Measurements from ENCODE around the gene TCF7L1. TPM values are rescaled to one million over a fixed set of nuclear protein-coding genes. Genes with fewer than 3 reads are reported as not detected.
A peak's percentile ranks its signal among the peaks of the same experiment; 100 is the strongest.

The TCF7L1 gene
- total and polyA plus RNA-seq, 9 of the 15 experiments (the other 6 are each of a cell fraction or from before 2014, with no cell fraction given) = 0.03 to 0.11 (median 0.07) TPM; not detected in 5

DNA sequence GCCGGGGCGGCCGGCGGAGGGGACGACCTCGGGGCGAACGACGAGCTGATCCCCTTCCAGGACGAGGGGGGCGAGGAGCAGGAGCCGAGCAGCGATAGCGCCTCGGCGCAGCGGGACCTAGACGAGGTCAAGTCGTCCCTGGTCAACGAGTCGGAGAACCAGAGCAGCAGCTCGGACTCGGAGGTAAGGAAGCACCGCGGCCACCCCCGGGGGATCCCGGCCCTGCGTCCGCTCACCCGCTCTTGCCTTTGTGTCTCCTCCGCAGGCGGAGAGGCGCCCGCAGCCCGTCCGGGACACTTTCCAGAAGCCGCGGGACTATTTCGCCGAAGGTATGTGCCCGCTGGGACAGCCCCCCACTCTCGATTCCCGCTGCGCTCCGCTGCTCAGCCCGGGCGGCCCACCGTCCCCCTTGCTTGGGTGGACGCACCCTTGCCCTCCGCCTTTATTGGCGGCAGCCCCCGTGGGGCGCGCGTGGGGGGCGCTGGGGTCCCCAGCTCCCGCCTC, 611 bp downstream of the TCF7L1 start:
- H3K4me2 ChIP-seq (ENCODE audit: insufficient read depth, low read length) = peak overlapping the region; percentile 43
- intact Hi-C loops (cut with micrococcal nuclease) (loop anchor here (5.0 kb wide), 1 partner anchor 67 kb away; no protein-coding TSS in a partner anchor), in situ Hi-C loops (cut with MboI) (no loop called here)
- ChIA-PET CTCF (ENCODE audit: low intra/inter-chr PET ratio) (interaction anchor here (0.5 to 0.8 kb wide), 2 partner anchors 34 to 152 kb away, joined by 3 to 4 read pairs; no protein-coding TSS in a partner anchor), POLR2A (no interaction called here)
- no peaks in the 10 kb centered on the region for H4K20me1 ChIP-seq (replicated peaks; ENCODE audit: control insufficient read depth, insufficient read depth, low read length)
- H3K4me1 ChIP-seq (replicated peaks in 1 of 2; ENCODE audit: control insufficient read depth in 2 of 2, insufficient read depth in 2 of 2, low read length in 2 of 2) = peaks cover 0 to 18% of the 10 kb centered on the region in 2 experiments; a peak in 2 of 5 replicates
- 26% methylated on average over 43 of the region's 57 CpGs for WGBS (ENCODE audit: insufficient coverage, low coverage, missing lambda C conversion rate)
- DNase-seq (ENCODE audit: extremely low read depth in 1 of 4, low spot score in 3 of 4) (peak in 2 of 4 experiments; percentile 35 to 51), FAIRE-seq (no peak), ATAC-seq (peak; percentile 19)
- peak overlapping the region in 1 of 2 experiments; percentile 43; a peak in 1 of 4 replicates for H3K9ac ChIP-seq (ENCODE audit: insufficient read depth in 1 of 2, low read depth in 2 of 2, low read length in 2 of 2)
- peak overlapping the region; percentile 59; the same call in 1 of the 2 replicates for H2AFZ ChIP-seq (ENCODE audit: low read depth, low read length)
- H3K27ac ChIP-seq (ENCODE audit: extremely low read depth, low read depth, low read length) = no peak overlapping the region
- no peaks in the 10 kb centered on the region for H3K9me3 ChIP-seq (replicated peaks; ENCODE audit: control insufficient read depth, insufficient read depth, low read depth, low read length)
- TF ChIP-seq, protein P1, sequence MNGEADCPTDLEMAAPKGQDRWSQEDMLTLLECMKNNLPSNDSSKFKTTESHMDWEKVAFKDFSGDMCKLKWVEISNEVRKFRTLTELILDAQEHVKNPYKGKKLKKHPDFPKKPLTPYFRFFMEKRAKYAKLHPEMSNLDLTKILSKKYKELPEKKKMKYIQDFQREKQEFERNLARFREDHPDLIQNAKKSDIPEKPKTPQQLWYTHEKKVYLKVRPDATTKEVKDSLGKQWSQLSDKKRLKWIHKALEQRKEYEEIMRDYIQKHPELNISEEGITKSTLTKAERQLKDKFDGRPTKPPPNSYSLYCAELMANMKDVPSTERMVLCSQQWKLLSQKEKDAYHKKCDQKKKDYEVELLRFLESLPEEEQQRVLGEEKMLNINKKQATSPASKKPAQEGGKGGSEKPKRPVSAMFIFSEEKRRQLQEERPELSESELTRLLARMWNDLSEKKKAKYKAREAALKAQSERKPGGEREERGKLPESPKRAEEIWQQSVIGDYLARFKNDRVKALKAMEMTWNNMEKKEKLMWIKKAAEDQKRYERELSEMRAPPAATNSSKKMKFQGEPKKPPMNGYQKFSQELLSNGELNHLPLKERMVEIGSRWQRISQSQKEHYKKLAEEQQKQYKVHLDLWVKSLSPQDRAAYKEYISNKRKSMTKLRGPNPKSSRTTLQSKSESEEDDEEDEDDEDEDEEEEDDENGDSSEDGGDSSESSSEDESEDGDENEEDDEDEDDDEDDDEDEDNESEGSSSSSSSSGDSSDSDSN (IDR thresholded peaks at IDR 0.05; ENCODE audit: borderline replicate concordance in 1 of 2, low read depth in 2 of 2, low read length in 2 of 2) = peak; percentile 31 to 58; a peak in 1 of 4 replicates
- TF ChIP-seq L3MBTL2 (IDR thresholded peaks at IDR 0.05) (no peak), RCOR1 (IDR thresholded peaks at IDR 0.05; ENCODE audit: borderline replicate concordance in 1 of 2, low read depth in 2 of 2, low read length in 2 of 2) (no peak)
- H3K9me1 ChIP-seq (ENCODE audit: control insufficient read depth, insufficient read depth, low read length) = no peaks in the 10 kb centered on the region
- H3K27me3 ChIP-seq (ENCODE audit: control insufficient read depth in 2 of 2, insufficient read depth in 2 of 2, low read length in 2 of 2) = peaks cover 13 to 41% of the 10 kb centered on the region in 2 experiments
- BruUV-seq (replicated peaks) = no TSS peak
- H3K4me3 ChIP-seq = peak overlapping the region; percentile 18; the same call in 1 of the 2 replicates
- H3K36me3 ChIP-seq (ENCODE audit: control insufficient read depth, insufficient read depth, low read length) = no peaks in the 10 kb centered on the region
- no peaks in the 10 kb centered on the region for H3K79me2 ChIP-seq (ENCODE audit: control insufficient read depth, insufficient read depth, low read length)

All from K562 (cell line).